Neural cell (in vitro differentiated cells): Measurements from ENCODE around the gene UGT1A1. TPM values are rescaled to one million over a fixed set of nuclear protein-coding genes. Genes with fewer than 3 reads are reported as not detected.

ENCODE experiments used
- H2AFZ ChIP-seq: fragments of 200-600, 300-800 bp; sonication (generic), shearing (Covaris generic); 2 replicates; pipeline ENCODE4 v1.6.0; 2014; ENCODE audit warnings: low read depth, mild to moderate bottlenecking, antibody characterized with exemption, low read length, moderate library complexity
- H3F3A ChIP-seq: fragments of 200-600 bp; shearing (Covaris generic); 2 replicates; pipeline ENCODE4 v1.6.1; 2016; ENCODE audit warnings: mild to moderate bottlenecking, moderate library complexity, mixed read lengths, antibody characterized with exemption, low read length; ENCODE audit not compliant: insufficient read depth, poor library complexity, severe bottlenecking
- H3K27ac ChIP-seq: fragments of 200-600, 300-800 bp; sonication (generic), shearing (Covaris generic); 2 replicates; pipeline ENCODE4 v1.5.1; 2014; ENCODE audit warnings: mild to moderate bottlenecking, low read length, moderate library complexity
- H3K27me3 ChIP-seq: fragments of 300-800, 200-600 bp; sonication (generic), shearing (Covaris generic); 2 replicates; pipeline ENCODE4 v1.6.0; 2014; ENCODE audit warnings: mild to moderate bottlenecking, low read depth, low read length, moderate library complexity; ENCODE audit not compliant: insufficient read depth
- H3K36me3 ChIP-seq: fragments of 300-800, 200-600 bp; sonication (generic), shearing (Covaris generic); 2 replicates; pipeline ENCODE4 v1.5.1; 2014; ENCODE audit warnings: mild to moderate bottlenecking, antibody characterized with exemption, low read length, moderate library complexity; ENCODE audit not compliant: insufficient read depth
- H3K4me2 ChIP-seq: fragments of 300-800, 200-600 bp; sonication (generic), shearing (Covaris generic); 2 replicates; pipeline ENCODE4 v1.6.0; 2014; ENCODE audit warnings: mild to moderate bottlenecking, low read length
- H3K4me3 ChIP-seq: fragments of 300-800, 200-600 bp; sonication (generic), shearing (Covaris generic); 2 replicates; pipeline ENCODE4 v1.5.1; 2014; ENCODE audit warnings: mild to moderate bottlenecking, low read length, moderate library complexity
- H3K79me2 ChIP-seq: fragments of 200-600 bp; shearing (Covaris generic); replicated peaks from 2 replicates; pipeline ENCODE4 v1.6.0; 2014; ENCODE audit warnings: mild to moderate bottlenecking, low read length, moderate library complexity; ENCODE audit not compliant: insufficient read depth
- H3K9ac ChIP-seq: fragments of 300-800, 200-600 bp; sonication (generic), shearing (Covaris generic); 2 replicates; pipeline ENCODE4 v1.6.1; 2016; ENCODE audit warnings: mild to moderate bottlenecking, low read length, mixed read lengths
- H3K9me2 ChIP-seq: fragments of 200-600 bp; shearing (Covaris generic); 2 replicates; pipeline ENCODE4 v1.6.1; 2016; ENCODE audit warnings: mild to moderate bottlenecking, low read length, mixed read lengths; ENCODE audit not compliant: insufficient read depth
- H3K9me3 ChIP-seq: fragments of 200-600, 300-800 bp; sonication (generic), shearing (Covaris generic); 2 replicates; pipeline ENCODE4 v1.6.1; 2016; ENCODE audit warnings: mild to moderate bottlenecking, mixed run types, low read length, moderate library complexity, mixed read lengths
- H4K20me1 ChIP-seq: fragments of 200-600 bp; shearing (Covaris generic); 2 replicates; pipeline ENCODE4 v1.6.1; 2016; ENCODE audit warnings: mild to moderate bottlenecking, mixed run types; ENCODE audit not compliant: insufficient read depth
- CTCF ChIP-seq: fragments of 450-650 bp; IDR thresholded peaks from 2 replicates; pipeline ENCODE4 v1.5.1; 2014; ENCODE audit warnings: antibody characterized with exemption, mild to moderate bottlenecking, moderate library complexity; ENCODE audit not compliant: poor library complexity, severe bottlenecking
- EP300 ChIP-seq: fragments of 450-650 bp; conservative IDR thresholded peaks from 2 replicates; pipeline ENCODE4 v1.6.1; 2014; ENCODE audit warnings: antibody characterized with exemption, mild to moderate bottlenecking, moderate library complexity; ENCODE audit not compliant: poor library complexity, severe bottlenecking
- EZH2 ChIP-seq: fragments of 200-600, 300-800 bp; shearing (Covaris generic), sonication (generic); IDR thresholded peaks from 2 replicates; pipeline ENCODE4 v1.6.1; 2014; ENCODE audit warnings: antibody characterized with exemption, low read length, borderline replicate concordance, mild to moderate bottlenecking; ENCODE audit not compliant: insufficient read depth, poor library complexity, severe bottlenecking
- MXI1 ChIP-seq: fragments of 450-650 bp; conservative IDR thresholded peaks from 2 replicates; pipeline ENCODE4 v1.6.1; 2014; ENCODE audit warnings: antibody characterized with exemption, mild to moderate bottlenecking; ENCODE audit not compliant: poor library complexity, severe bottlenecking
- POLR2AphosphoS5 ChIP-seq: IDR thresholded peaks from 2 replicates; pipeline ENCODE4 v1.6.1; 2012
- RAD21 ChIP-seq: fragments of 450-650 bp; conservative IDR thresholded peaks from 2 replicates; pipeline ENCODE4 v1.6.1; 2014; ENCODE audit warnings: antibody characterized with exemption, mild to moderate bottlenecking, moderate library complexity
- SMC3 ChIP-seq: fragments of 450-650 bp; conservative IDR thresholded peaks from 2 replicates; pipeline ENCODE4 v1.6.1; 2014; ENCODE audit warnings: antibody characterized with exemption, mild to moderate bottlenecking, moderate library complexity; ENCODE audit not compliant: poor library complexity
- TAF1 ChIP-seq: IDR thresholded peaks from 2 replicates; pipeline ENCODE4 v1.6.1; 2012; ENCODE audit warnings: low read depth
- polyA plus RNA-seq: library from polyadenylated mRNA; depleted of rRNA; stranded (reverse); fragments of >200 nt; gene quantifications from 2 replicates; pipeline ENCODE4 v1.2.3, GENCODE V29; 2014
- TF ChIP-seq, protein P1 (sequence below): IDR thresholded peaks from 2 replicates; pipeline ENCODE4 v1.6.1; 2012; ENCODE audit warnings: borderline replicate concordance

Gene UGT1A1
- polyA plus RNA-seq, 1 donor from 2014 or later = not detected

DNA sequence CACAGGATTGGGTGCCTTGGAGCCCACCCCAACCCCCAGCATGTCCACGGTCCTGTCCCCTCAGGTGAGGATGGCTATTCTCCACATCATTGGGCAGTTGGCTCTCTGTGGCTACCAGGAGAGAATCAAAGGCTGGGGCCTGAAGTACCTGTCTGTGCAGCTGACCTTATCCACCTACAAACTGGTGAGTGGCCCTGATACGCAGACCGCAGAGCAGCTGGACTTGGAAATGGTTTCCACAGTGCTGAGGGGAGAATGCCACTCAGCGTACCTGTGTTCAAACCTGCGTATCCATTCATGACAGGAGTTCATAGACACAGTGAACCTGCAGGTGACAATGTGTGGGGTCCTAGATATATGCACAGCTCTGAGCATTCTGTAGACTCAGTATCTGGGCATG is 39.6 kb downstream of the UGT1A1 start:
- no peaks in the 10 kb centered on the region for H3K79me2 ChIP-seq
- no peak overlapping the region for H3K4me3 ChIP-seq
- H2AFZ ChIP-seq = no peak overlapping the region
- no peak overlapping the region for H3K9ac ChIP-seq
- H3K4me2 ChIP-seq = no peak overlapping the region
- H3F3A ChIP-seq = no peaks in the 10 kb centered on the region
- H3K9me2 ChIP-seq = no peaks in the 10 kb centered on the region
- no peaks in the 10 kb centered on the region for H3K27me3 ChIP-seq
- H4K20me1 ChIP-seq = no peaks in the 10 kb centered on the region
- H3K9me3 ChIP-seq = no peaks in the 10 kb centered on the region
- no peak for TF ChIP-seq POLR2AphosphoS5
- TF ChIP-seq RAD21 = no peak
- TF ChIP-seq EZH2 = no peak
- TF ChIP-seq EP300 = no peak
- no peak for TF ChIP-seq MXI1
- no peak for TF ChIP-seq CTCF
- no peak for TF ChIP-seq SMC3
- TF ChIP-seq, protein P1, sequence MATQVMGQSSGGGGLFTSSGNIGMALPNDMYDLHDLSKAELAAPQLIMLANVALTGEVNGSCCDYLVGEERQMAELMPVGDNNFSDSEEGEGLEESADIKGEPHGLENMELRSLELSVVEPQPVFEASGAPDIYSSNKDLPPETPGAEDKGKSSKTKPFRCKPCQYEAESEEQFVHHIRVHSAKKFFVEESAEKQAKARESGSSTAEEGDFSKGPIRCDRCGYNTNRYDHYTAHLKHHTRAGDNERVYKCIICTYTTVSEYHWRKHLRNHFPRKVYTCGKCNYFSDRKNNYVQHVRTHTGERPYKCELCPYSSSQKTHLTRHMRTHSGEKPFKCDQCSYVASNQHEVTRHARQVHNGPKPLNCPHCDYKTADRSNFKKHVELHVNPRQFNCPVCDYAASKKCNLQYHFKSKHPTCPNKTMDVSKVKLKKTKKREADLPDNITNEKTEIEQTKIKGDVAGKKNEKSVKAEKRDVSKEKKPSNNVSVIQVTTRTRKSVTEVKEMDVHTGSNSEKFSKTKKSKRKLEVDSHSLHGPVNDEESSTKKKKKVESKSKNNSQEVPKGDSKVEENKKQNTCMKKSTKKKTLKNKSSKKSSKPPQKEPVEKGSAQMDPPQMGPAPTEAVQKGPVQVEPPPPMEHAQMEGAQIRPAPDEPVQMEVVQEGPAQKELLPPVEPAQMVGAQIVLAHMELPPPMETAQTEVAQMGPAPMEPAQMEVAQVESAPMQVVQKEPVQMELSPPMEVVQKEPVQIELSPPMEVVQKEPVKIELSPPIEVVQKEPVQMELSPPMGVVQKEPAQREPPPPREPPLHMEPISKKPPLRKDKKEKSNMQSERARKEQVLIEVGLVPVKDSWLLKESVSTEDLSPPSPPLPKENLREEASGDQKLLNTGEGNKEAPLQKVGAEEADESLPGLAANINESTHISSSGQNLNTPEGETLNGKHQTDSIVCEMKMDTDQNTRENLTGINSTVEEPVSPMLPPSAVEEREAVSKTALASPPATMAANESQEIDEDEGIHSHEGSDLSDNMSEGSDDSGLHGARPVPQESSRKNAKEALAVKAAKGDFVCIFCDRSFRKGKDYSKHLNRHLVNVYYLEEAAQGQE = no peak
- TF ChIP-seq TAF1 = no peak
- no peak overlapping the region for H3K27ac ChIP-seq
- no peaks in the 10 kb centered on the region for H3K36me3 ChIP-seq

DNA sequence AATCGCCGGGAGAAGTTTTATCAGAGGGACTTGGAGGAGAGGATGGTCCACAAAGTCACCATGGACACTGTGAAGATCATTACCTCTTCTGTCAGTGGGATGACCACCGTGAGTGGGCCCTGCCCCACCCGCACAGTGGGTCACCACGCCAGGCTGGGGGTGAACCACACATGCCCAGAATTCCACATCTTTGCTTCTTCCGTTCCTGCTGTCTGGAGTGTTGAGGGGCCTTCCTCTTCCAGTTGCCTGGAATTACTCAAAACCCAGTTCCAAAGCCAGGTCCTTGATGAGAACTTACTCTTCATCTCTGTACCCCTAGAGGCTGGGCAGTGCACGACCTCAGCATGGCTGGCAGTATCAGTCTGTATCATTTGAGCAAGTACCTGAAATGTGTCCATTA is 40.1 kb downstream of the UGT1A1 start:
- Histone ChIP-seq H3K9me3 (no peaks in the 10 kb centered on the region), H3F3A (no peaks in the 10 kb centered on the region), H3K27me3 (no peaks in the 10 kb centered on the region), H3K4me3 (no peak overlapping the region), H3K9ac (no peak overlapping the region), H2AFZ (no peak overlapping the region), H3K4me2 (no peak overlapping the region), H3K36me3 (no peaks in the 10 kb centered on the region), H3K9me2 (no peaks in the 10 kb centered on the region), H4K20me1 (no peaks in the 10 kb centered on the region), H3K79me2 (no peaks in the 10 kb centered on the region), H3K27ac (no peak overlapping the region)
- no peak for TF ChIP-seq SMC3
- no peak for TF ChIP-seq POLR2AphosphoS5
- no peak for TF ChIP-seq RAD21
- TF ChIP-seq, protein P1 = no peak
- TF ChIP-seq EP300 = no peak
- TF ChIP-seq TAF1 = no peak
- TF ChIP-seq EZH2 = no peak
